ENCODE measurements around the gene TRMT44.

TRMT44 gene

DNA sequence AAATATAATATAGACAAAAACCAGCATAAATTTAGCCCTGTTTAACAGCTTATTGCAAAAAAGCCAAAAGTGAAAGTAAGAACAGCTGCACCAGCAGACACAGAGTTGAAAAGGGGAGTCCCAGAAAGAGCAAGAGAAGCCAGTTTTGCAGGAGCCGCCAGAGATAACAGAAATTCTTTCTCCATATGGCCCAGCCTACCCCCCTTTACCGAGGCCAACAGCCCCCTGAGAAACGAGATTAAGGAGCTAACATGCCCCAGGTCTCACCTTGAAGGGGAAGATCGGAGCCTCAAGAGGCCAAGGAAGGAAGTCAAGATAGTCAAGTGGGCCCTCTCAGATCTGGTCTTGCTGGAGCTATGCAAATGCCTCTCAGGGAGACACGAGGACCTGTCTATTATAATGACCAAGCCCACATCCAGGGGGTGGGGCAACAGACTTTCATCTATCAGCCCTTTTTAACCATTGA lies 4.9 kb upstream of the TRMT44 start:
- peak; percentile 20 for DNase-seq (ENCODE audit: low spot score)

DNA sequence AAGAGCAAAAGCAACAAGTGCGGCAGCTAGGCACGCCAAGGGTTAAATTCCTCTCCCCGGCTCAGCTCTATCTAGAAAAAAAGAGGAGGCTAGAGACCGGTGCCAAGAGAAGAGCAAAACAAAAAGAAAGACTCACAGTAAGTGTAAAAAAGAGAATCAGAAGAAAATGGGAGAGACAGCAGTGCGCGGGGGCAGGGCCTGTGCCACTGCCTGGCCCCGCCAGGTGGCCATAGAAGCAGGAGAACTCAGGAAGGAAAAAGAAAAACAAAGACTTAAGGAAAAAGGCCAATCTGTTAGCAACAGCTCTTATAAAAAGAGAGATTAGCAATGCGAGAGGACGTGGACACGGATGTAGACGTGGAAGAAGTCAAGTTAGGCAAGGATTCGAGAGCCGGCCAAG lies 3.3 kb upstream of the TRMT44 start:
- DNase-seq (ENCODE audit: low spot score) = no peak

DNA sequence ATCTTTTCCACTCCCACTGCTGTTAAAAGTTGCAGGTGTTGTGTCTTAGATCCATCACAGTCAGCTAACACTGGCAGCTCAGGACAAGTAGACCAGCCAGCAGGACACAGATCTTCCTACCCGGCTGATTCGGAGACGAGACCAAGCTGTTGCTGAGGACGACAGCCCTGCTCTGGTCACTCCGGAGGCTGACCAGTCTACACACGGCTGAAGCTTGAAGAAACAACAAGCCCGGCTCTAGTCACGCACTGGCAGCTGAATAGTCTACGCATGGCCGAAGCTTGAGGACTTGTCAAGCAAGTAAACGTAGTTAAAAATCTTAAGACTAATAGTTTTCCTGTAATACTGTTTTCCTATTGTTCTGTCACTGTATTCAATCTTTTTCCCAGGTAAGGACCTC lies 1.8 kb upstream of the TRMT44 start:
- no peak for DNase-seq (ENCODE audit: low spot score)

DNA sequence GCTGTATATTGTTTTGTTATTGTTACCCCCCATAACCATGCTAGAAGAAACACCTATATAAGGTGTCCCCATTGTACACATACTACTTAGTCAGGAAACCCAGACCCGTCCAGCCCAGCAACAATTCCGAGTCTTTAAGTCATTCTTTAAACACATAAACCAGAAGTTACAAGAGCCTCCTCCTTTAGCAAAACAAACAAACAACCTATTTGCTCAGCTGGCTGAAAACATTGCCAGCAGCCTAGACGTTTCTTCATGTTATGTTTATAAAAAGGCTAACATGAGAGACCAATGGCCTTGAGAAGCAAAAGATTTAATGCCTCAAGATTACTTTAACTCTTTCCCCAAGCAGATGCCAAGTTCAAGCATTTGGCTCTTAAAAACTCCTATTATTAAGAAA lies 1.4 kb upstream of the TRMT44 start:
- DNase-seq (ENCODE audit: low spot score) = no peak

DNA sequence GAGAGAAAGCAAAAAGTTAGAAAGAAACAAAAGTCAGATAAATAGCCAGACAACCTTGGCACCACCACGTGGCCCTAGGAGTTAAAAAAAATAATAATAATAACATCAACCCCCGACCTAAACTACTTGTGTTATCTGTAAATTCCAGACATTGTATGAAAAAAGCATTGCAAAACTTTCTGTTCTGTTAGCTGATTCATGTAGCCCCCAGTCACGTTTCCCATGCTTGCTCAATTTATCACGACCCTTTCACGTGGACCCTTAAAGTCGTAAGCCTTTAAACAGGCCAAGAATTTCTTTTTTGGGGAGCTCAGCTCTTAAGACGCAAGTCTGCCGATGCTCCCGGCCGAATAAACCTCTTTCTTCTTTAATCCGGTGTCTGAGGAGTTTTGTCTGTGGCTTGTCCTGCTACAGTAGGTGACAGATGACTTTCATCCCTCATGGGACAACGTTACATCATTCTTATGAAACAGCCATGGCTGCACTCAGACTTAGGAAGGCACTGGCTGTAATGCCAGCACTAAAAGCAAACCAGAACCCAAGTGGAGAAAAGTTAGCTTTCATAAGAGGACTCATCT lies 574 bp upstream of the TRMT44 start:
- DNase-seq (ENCODE audit: low spot score) = peak; percentile 30

DNA sequence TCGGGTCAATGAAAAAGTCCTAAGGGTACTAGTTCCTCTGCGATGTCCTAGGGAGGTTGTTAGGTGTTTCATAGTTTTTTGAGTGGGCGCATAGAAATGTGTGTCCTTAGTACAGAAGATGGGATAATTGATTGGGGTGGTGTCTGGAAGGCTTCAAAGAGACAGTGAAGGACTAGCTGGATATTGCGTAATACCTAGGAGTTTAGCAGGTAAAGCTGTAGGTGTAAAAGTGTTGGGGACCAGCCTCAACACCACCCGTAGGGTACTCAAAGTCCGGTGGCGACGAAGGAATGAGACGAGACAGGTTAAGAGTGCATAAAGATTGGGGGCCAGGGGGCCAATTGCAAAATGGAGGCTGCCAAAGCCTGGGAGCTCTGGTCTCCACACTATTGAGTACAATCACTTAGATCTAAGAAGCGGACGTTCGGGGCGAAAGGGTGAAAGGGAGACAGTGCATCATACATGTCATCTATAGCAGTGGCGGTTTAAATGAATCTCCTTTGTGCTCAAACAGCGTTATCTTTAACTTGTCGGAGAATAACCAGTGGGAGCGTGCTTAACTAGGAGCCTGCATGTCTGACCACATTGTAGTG lies 1.0 kb downstream of the TRMT44 start:
- no peak for DNase-seq (ENCODE audit: low spot score)

DNA sequence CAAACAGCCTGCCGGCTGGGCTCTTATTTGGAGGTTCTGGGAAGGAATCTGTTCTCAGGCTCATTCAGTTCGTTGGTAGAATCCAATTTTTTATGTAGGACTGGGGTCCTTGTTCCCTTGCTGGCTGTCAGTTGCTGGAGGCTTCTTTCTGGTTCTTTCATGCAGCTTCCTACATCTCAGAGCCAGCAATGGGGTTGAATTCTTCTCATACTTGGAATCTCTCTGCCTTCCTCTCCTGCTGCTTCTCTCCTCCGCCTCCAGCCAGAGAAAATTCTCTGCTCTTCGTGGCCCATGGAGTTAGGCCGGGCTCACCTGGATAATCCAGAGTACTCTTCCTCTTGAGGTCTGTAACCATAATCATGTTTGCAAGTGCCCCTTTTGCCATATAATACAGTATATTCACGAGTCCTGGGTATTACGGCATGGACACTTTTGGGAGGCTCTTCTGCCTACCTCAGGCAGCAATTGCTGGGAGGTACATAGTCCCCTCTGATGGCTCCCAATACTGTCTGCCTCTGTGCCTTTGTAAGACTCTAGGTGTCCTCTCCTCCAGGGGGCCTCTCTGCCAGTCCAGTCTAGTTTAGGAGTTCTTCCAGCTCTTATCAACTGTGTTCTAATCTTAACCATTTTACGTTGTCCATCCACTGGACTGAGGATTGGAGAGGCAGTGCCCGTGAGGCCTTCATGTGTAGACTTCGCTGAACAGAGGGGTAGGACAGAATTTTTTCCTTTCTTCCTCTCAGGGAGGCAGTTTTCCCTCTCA lies 2.2 kb downstream of the TRMT44 start:
- no peak for DNase-seq (ENCODE audit: low spot score)

DNA sequence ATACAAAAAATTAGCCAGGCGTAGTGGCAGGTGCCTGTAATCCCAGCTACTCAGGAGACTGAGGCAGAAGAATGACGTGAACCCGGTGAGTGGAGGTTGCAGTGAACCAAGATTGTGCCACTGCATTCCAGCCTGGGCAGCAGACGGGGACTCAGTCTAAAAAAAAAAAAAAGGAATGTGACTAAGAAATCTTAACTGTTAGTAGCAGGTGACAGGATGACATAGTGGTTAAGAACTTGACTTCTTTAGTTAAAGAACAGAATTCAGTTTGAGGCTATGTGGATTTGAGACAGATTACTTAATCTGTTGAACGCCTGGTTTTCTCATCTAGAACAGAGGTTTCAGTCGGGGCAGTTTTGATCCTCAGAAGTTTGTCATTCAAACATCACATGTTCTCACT lies 3.2 kb downstream of the TRMT44 start:
- no peak for DNase-seq (ENCODE audit: low spot score)

DNA sequence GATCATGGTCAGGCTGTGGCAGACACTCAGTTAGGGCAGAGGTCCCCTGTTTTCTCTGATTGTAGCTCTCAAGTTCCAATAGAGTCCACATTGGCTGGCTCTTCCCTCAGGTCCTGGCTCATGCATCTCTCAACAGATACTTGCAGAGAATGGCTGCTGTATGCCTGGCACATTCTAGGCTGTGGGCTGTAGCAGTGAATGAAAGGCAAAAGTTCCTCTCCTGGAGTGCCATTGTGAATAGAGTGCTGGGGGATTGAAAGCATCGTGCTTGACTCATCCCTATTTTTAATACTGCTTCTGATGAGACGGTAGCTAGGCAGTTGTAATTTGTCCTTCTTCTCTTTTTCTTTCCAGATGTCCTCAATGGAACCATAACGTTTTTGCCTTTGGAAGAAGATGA lies 5.5 kb downstream of the TRMT44 start:
- DNase-seq (ENCODE audit: low spot score) = no peak

DNA sequence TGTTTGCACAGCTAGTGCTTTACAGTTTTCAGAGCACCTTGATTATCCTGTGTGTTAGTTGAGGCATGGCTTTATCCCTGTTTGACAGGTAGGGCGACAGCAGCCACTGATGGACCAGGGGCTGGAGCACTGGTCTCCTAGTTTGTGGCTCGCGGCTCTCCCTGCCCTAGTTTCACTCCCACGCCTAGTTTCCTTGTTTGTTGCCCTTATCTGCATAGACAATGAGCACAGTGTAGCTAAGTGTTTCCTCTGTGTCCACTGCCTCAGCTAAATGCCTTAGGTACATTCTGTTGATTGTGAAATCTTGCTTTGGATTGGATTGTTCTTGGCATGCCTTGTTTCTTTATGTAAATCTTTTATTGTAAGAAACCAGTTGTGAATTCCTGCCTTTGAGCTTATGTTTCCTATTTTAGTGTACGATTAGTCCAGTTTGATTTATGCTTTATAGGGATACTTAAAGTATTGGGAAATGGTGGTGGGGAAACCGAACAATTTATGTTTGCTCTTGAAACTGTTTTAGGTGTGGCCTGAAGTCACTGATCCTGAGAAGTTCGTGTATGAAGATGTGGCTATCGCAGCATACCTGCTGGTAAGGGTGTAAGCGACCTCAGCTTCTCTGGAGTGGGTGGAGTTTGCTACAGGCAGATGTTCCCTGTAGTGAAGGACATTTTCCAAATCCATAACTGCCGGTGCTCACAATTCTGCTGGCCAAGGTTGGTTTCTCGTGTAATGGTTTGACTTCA lies 11.0 kb downstream of the TRMT44 start:
- no peak for DNase-seq (ENCODE audit: low spot score)

DNA sequence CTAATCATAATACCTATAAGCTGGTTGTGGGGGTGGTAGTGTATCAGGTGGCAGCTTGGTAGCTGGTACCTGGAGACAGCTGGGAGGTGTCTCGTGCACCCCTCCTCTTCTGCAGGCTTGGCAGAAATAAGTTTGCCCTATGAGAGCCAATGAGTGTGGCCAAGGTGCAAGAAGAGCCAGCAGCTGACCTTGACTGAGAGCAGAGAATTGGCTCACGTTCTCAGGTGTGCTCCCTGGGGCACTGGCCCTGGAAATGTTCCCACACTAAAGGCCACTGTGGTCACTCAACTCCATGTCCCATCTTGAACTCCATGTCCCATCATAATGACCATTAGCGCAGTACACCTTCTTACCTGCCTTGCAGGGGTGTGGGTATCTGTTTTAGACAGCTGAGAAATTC lies 13.4 kb downstream of the TRMT44 start:
- no peak for DNase-seq (ENCODE audit: low spot score)

DNA sequence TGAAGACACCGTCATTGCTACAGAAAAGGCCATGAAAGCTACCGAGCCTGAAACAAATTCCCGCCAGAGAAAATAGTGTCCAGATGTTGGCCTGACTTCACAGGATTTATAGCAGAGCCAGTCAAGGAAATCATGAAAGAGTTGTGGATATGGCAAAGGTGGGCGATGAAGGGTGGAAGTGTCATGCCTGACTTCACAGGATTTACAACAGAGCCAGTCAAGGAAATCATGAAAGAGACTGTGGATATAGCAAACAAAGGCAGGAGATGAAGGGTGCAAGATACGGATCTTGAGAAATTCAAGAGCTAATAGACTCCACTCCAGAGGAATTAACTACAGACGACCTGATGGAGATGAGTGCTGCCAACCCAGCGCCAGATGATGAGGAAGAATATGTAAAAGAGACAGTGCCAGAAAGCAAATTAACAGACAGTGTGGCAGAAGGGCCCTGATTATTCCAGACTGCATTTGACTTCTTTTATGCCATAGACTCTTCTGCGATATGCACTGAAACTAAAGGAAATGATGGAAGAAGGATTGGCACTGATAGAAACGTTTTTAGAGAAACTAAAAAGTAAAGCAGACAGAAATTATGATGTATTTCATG lies 17.2 kb downstream of the TRMT44 start:
- no peak for DNase-seq (ENCODE audit: low spot score)

DNA sequence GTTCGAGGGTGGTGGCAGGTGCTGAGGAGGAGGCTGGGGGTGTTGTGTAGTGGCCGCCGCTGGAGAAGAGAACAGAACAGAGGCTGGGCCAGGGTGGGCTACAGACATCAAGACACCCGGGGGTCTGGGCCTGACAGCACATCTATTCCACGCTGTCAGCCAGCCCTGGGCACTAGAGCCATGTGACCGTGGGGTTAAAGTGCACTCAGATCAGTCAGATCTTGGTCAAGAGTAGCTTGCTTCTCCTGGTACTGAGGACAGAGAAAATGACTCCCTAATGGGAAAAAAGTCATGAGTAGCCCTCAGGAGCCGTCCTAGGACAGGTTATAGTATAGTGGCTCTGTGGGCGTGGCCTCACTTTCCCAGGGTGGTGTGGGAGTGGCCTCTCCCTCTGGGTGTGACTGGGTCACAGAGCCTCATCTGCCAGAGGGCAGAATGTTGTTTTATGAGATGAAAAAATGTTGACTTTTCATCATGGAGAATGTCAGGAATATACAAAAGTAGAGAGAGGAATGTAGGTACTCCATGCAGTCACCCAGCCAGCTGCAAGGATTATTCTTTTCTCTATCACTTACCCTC lies 19.4 kb downstream of the TRMT44 start:
- no peak for DNase-seq (ENCODE audit: low spot score)

DNA sequence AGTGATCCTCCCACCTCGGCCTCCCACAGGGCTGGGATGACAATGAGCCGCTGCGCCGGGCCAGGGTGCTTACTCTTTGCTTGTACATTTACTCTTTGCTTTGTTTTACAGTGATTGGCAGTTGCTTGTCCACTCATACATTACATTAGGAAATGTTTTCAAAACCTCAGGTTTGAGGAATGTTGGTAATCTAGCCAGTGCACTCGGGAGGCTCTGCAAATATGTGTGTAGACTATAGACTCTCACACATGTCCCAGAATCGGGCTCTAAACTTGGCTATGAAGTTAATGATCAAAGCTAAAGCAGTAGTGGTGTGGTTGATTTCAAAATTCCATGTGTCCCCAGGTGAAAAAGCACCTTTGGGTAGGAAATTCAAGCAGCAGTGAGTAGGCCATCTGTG lies 20.5 kb downstream of the TRMT44 start:
- no peak for DNase-seq (ENCODE audit: low spot score)

DNA sequence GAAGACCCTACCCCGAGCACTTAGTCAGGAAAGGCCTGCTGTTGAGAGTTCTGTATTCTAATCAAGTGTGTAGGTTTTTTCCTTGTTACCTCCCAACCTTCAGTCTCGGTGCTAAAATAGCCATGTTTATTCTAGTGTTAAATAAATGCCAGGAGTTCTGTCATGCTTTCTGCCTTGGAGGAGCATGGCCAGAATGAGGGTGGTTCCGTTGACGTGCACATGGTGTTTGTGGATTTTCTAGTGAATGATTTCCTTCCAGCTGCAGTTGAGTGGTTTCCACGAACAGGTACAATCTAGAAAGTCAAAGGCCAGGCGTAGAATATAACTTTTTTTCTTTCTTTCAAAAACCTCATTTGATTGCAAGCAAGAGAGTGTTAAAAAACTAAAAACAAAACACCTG lies 21.0 kb downstream of the TRMT44 start:
- no peak for DNase-seq (ENCODE audit: low spot score)

DNA sequence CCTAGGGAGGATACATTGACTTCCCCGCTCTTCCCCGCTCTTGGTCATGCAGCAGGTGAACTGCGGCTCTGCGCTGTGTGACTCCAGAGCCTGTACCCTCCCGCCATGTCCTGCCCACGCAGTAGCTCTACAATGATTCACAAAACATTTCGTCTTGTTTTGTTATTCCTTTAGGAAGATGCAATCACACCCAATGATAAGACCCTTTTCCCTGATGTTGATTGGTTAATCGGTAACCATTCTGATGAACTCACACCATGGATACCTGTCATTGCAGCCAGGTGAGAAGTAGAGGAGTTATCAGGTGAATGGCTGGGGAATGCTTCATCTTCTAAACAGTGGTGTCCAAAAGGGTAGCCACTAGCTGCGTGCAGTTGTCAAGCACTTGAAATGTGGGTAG lies 23.2 kb downstream of the TRMT44 start:
- no peak for DNase-seq (ENCODE audit: low spot score)

DNA sequence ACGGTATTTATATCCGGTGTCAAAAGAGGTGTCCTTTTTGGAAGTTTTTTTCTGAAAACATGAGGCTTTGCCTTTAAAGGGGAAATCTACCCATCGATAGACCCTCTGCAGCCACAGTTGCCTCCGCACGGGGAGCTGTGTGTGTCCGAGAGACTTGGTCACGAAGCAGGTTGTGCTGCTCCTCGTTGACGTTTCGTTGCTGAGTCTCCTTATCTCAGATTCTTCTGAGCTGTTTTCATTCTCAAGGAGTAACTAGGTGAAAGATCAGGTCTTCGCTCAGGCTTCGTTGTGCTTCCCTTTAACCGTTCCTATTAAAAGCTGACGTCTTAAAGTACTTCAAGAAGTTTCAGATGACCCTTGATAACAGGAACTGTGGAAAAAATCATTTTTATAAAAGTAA lies 23.8 kb downstream of the TRMT44 start:
- DNase-seq (ENCODE audit: low spot score) = no peak

DNA sequence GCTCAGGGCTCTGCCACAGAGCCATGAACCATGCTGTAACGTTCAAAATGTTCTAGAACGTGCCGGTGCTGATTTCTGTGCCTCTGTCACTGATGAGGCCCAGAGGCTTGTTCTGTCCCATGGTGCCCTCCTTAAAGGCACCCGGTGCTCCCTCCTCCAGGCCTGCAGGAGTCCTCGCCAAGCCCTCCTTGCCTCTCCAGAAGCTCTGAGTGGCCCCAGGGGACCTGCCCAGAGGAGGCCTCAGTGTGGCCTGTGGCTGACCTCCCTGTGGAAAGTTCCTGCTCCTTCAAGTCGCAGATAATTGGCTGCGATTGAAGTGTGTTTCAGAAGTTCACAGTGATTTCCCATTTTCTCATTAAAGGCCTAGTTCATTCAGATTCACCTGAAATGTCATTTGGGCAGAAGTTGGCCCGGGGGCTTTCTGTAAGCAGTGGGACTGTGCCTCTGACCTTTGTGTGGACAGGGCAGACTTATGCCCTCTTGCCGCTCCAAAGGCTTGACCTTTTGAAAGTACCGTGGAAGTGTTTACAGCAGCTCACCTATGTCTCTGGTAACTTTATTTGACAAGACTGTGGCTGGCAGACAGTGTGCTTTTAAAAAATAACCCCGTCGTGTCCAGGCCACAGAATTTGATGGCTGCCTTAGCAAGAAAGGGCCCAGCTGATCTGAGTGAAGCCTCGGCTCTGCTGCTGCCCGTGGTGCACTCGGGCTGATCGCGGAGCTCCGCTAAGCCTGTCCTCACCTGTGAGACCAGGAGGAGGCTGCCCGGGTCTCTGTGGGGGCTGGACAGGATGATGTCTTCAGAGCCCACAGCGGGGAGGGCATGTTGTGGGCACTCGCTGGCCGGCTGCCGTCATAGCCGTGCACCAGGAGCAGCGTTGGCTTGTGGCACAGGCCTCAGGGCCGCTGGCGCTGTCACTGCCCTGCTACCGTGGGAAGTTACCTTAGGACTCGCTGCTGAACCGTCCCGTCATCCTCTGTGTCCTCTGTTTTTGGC lies 25.3 kb downstream of the TRMT44 start:
- DNase-seq (ENCODE audit: low spot score) = no peak

DNA sequence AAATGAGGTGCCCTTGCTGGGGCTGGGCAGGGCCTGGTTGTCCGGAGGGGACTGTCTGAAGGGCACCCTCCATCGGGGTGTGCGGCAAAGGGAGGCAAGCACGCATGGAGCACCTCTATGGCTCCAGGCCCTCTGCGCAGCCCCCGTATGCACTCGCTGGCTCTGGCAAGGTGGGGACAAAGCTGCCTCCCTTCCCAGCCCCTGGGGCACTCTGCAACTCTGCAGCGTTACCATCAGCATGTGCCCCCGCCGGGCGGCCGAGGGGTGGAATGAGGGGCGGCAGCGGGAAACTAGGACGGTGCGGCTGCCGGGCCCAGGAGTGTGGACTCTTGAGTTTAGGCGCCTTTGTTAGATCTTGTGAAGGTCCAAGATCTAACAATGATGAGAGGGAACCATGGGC lies 26.4 kb downstream of the TRMT44 start:
- no peak for DNase-seq (ENCODE audit: low spot score)

DNA sequence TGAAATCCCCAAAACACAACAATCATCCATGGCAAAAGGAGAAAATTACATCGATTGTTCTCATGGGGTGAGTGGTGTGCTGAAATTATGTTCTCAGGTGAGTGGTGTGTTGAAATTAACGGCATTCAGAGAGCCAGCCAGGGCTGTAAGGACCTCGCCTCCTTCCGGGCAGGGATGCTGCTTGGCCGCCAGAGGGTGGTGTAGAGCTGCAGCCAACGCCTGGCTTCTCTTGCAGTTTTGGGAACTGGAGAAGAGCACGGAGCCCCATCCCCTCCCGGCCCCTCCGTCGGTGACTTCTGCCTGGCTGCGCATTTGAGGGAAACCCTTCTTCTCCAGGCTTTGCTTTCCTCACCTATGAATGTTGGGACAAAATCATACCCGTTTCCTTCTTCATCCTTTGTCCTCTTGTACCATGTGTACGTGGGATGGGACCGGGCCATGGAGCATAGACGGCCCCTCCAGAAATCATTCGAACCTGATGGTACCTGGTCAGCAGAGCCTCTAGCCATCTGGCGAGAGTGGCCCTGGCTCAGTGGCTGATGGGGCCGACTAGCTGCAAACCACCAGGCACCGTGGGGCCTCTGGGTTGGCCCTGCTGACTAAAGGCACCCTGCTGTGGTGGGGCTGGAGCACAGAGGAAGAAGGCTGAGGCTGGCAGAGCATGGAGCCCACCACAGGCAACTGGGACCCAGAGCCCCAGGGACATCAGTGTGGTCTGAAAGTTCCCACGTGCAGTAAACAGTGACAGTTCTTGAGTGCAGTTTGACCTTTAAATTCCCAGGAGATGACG lies 28.4 kb downstream of the TRMT44 start:
- peak; percentile 33 for DNase-seq (ENCODE audit: low spot score)

Measured in CD4-positive, alpha-beta T cell treated with Interleukin-15 for 4 hours (primary cell).